H1 (cell line): Measurements from ENCODE around the gene TEX28. TPM values are rescaled to one million over a fixed set of nuclear protein-coding genes. Genes with fewer than 3 reads are reported as not detected.

ENCODE experiments used
- CTCF ChIA-PET: fragments of 300-600 bp; sonication (Branson Sonifier 250); formaldehyde crosslinking; loops from one replicate; lab custom pipeline; 2021; ENCODE audit not compliant: partially characterized antibody; lab: Charles Lee
- POLR2A ChIA-PET: fragments of 300-600 bp; sonication (Branson Sonifier 250); formaldehyde crosslinking; loops from one replicate; lab custom pipeline; 2021; ENCODE audit warnings: inconsistent platforms; ENCODE audit not compliant: partially characterized antibody; lab: Charles Lee
- DNase-seq, 2 experiments: peaks; one replicate each; pipeline versions ENCODE4 v3.0.0 to v3.0.0-alpha.2; 2010 to 2022; ENCODE audit warnings: low spot score in 2 of 2, low read depth in 1 of 2, mixed read lengths in 1 of 2
- FAIRE-seq: peaks from 2 replicates; lab custom pipeline; 2011; peaks lifted over from hg19 to GRCh38; lab: Jason Lieb, UNC
- H2AFZ ChIP-seq: 2 replicates; pipeline ENCODE4 v1.8.1; 2012; ENCODE audit warnings: low read length, inconsistent platforms
- H2AK5ac ChIP-seq: 2 replicates; pipeline ENCODE4 v1.6.1; 2013; ENCODE audit warnings: low read depth, low read length
- H2BK120ac ChIP-seq: replicated peaks from 2 replicates; pipeline ENCODE3; 2013; ENCODE audit warnings: low read depth, low read length, inconsistent platforms
- H2BK12ac ChIP-seq: 2 replicates; pipeline ENCODE4 v1.6.1; 2013; ENCODE audit warnings: low read depth, low read length
- H2BK15ac ChIP-seq: 2 replicates; pipeline ENCODE4 v1.6.1; 2013; ENCODE audit warnings: low read length
- H2BK20ac ChIP-seq: 2 replicates; pipeline ENCODE4 v1.6.1; 2013; ENCODE audit warnings: low read length
- H2BK5ac ChIP-seq: 2 replicates; pipeline ENCODE4 v1.6.1; 2013; ENCODE audit warnings: low read depth, low read length
- H3K14ac ChIP-seq: 2 replicates; pipeline ENCODE4 v1.6.1; 2013; ENCODE audit warnings: inconsistent platforms; ENCODE audit not compliant: insufficient read length
- H3K18ac ChIP-seq: 2 replicates; pipeline ENCODE4 v1.6.1; 2013; ENCODE audit warnings: low read length; ENCODE audit errors: extremely low read depth
- H3K23ac ChIP-seq: 2 replicates; pipeline ENCODE4 v1.6.1; 2013; ENCODE audit warnings: inconsistent platforms; ENCODE audit not compliant: insufficient read length
- H3K23me2 ChIP-seq: 2 replicates; pipeline ENCODE4 v1.6.1; 2013; ENCODE audit warnings: low read depth, low read length
- H3K27ac ChIP-seq: 2 replicates; pipeline ENCODE4 v1.6.1; 2011; ENCODE audit warnings: low read depth, low read length, inconsistent platforms
- H3K27me3 ChIP-seq, 4 experiments: replicated peaks in 1 of 4; 1 replicate in 1 of 4; 2 replicates in 3 of 4; pipeline versions ENCODE4 v1.6.1 to v1.8.1; 2011 to 2013; ENCODE audit warnings: low read length in 3 of 4, mild to moderate bottlenecking in 3 of 4, inconsistent platforms in 2 of 4, mixed read lengths in 2 of 4, moderate library complexity in 1 of 4; ENCODE audit not compliant: control insufficient read depth in 3 of 4, insufficient read depth in 3 of 4; ENCODE audit errors: extremely low read depth in 1 of 4
- H3K36me3 ChIP-seq, 4 experiments: 2 replicates each; pipeline versions ENCODE4 v1.6.1 to v1.8.1; 2011 to 2013; ENCODE audit warnings: mild to moderate bottlenecking in 4 of 4, low read length in 3 of 4, moderate library complexity in 2 of 4, control low read depth in 1 of 4, inconsistent platforms in 1 of 4; ENCODE audit not compliant: insufficient read depth in 4 of 4, control insufficient read depth in 2 of 4
- H3K4ac ChIP-seq: replicated peaks from 2 replicates; pipeline ENCODE3; 2013; ENCODE audit warnings: low read length, low read depth, mixed read lengths, inconsistent platforms; ENCODE audit not compliant: insufficient read length
- H3K4me1 ChIP-seq, 4 experiments: replicated peaks in 1 of 4; 1 replicate in 1 of 4; 2 replicates in 3 of 4; pipeline versions ENCODE4 v1.6.1 to v1.8.1; 2011 to 2013; ENCODE audit warnings: low read length in 3 of 4, inconsistent platforms in 2 of 4, mixed read lengths in 1 of 4; ENCODE audit not compliant: insufficient read depth in 4 of 4, control insufficient read depth in 3 of 4
- H3K4me2 ChIP-seq, 2 experiments: 2 replicates each; pipeline versions ENCODE4 v1.6.1 to v1.8.1; 2011 to 2013; ENCODE audit warnings: low read depth in 2 of 2, low read length in 2 of 2, control low read depth in 1 of 2, inconsistent platforms in 1 of 2, mild to moderate bottlenecking in 1 of 2; ENCODE audit not compliant: insufficient read depth in 1 of 2
- H3K4me3 ChIP-seq, 4 experiments: fragments of 200-600, 300-600 bp in 1 of 4; sonication (generic), shearing (Covaris generic), sonication (Bioruptor Twin) in 1 of 4; 2 replicates each; pipeline versions ENCODE4 v1.5.1 to v1.8.1; 2011 to 2016; ENCODE audit warnings: low read length in 4 of 4, low read depth in 3 of 4, control low read depth in 2 of 4, inconsistent platforms in 2 of 4, mild to moderate bottlenecking in 2 of 4, mixed read lengths in 1 of 4, moderate library complexity in 1 of 4; ENCODE audit not compliant: insufficient read depth in 2 of 4; ENCODE audit errors: extremely low read depth in 1 of 4
- H3K56ac ChIP-seq: replicated peaks from 2 replicates; pipeline ENCODE3; 2013; ENCODE audit warnings: low read depth, mild to moderate bottlenecking, mixed read lengths, low read length, inconsistent platforms; ENCODE audit not compliant: insufficient read length
- H3K79me1 ChIP-seq: 2 replicates; pipeline ENCODE4 v1.6.1; 2013; ENCODE audit warnings: low read depth, low read length, control low read depth
- H3K79me2 ChIP-seq, 2 experiments: 2 replicates each; pipeline versions ENCODE4 v1.6.1 to v1.8.1; 2012 to 2013; ENCODE audit warnings: low read length in 2 of 2, mild to moderate bottlenecking in 2 of 2, inconsistent platforms in 1 of 2; ENCODE audit not compliant: insufficient read depth in 2 of 2, control insufficient read depth in 1 of 2
- H3K9ac ChIP-seq, 4 experiments: replicated peaks in 1 of 4; 1 replicate in 1 of 4; 2 replicates in 3 of 4; pipeline versions ENCODE4 v1.6.1 to v1.8.1; 2011 to 2013; ENCODE audit warnings: low read depth in 3 of 4, low read length in 3 of 4, control low read depth in 2 of 4, mild to moderate bottlenecking in 2 of 4, moderate library complexity in 2 of 4, inconsistent platforms in 1 of 4; ENCODE audit errors: extremely low read depth in 1 of 4
- H3K9me3 ChIP-seq, 2 experiments: 2 replicates each; pipeline versions ENCODE4 v1.6.1 to v1.8.1; 2012 to 2013; ENCODE audit warnings: mild to moderate bottlenecking in 2 of 2, moderate library complexity in 2 of 2, control low read depth in 1 of 2, inconsistent platforms in 1 of 2, low read depth in 1 of 2, low read length in 1 of 2, mixed read lengths in 1 of 2; ENCODE audit not compliant: insufficient read depth in 2 of 2
- H4K20me1 ChIP-seq, 2 experiments: replicated peaks in 1 of 2; 2 replicates each; pipeline versions ENCODE3 to v1.8.1; 2011 to 2013; ENCODE audit warnings: inconsistent platforms in 2 of 2, low read length in 2 of 2, mild to moderate bottlenecking in 1 of 2; ENCODE audit not compliant: insufficient read depth in 2 of 2, control insufficient read depth in 1 of 2
- H4K5ac ChIP-seq: 2 replicates; pipeline ENCODE4 v1.6.1; 2013; ENCODE audit warnings: low read length, low read depth, mixed read lengths, inconsistent platforms; ENCODE audit not compliant: insufficient read length
- H4K8ac ChIP-seq: 2 replicates; pipeline ENCODE4 v1.8.0; 2013; ENCODE audit warnings: mild to moderate bottlenecking, moderate library complexity, low read length, inconsistent platforms; ENCODE audit not compliant: insufficient read depth; ENCODE audit errors: extremely low read depth
- H4K91ac ChIP-seq: replicated peaks from 2 replicates; pipeline ENCODE3; 2013; ENCODE audit warnings: low read length, mixed read lengths, inconsistent platforms; ENCODE audit not compliant: insufficient read length
- ATF2 ChIP-seq: IDR thresholded peaks from 2 replicates; pipeline ENCODE4 v1.6.1; 2012; ENCODE audit warnings: low read length, inconsistent platforms
- BACH1 ChIP-seq: IDR thresholded peaks from 2 replicates; pipeline ENCODE4 v1.6.1; 2012; ENCODE audit warnings: low read length, improper control_type of control experiment
- CHD2 ChIP-seq: IDR thresholded peaks from 2 replicates; pipeline ENCODE4 v1.6.1; 2012; ENCODE audit warnings: low read length, improper control_type of control experiment
- CREB1 ChIP-seq: IDR thresholded peaks from 2 replicates; pipeline ENCODE4 v1.6.1; 2012; ENCODE audit warnings: inconsistent platforms
- EGR1 ChIP-seq: IDR thresholded peaks from 2 replicates; pipeline ENCODE4 v1.6.1; 2011; ENCODE audit warnings: low read depth, low read length, borderline replicate concordance
- GABPA ChIP-seq: IDR thresholded peaks from 2 replicates; pipeline ENCODE4 v1.6.1; 2011; ENCODE audit warnings: mild to moderate bottlenecking, low read length, moderate library complexity, borderline replicate concordance; ENCODE audit not compliant: insufficient read depth
- JUND ChIP-seq: IDR thresholded peaks from 2 replicates; pipeline ENCODE4 v1.6.1; 2011; ENCODE audit warnings: mild to moderate bottlenecking, improper control_type of control experiment, low read length
- RXRA ChIP-seq: IDR thresholded peaks from 2 replicates; pipeline ENCODE4 v1.6.1; 2011; ENCODE audit warnings: low read depth, mild to moderate bottlenecking, low read length, moderate library complexity; ENCODE audit not compliant: insufficient read depth
- SIN3A ChIP-seq, 2 experiments: IDR thresholded peaks in 1 of 2; conservative IDR thresholded peaks in 1 of 2; 2 replicates each; pipeline ENCODE4 v1.6.1; 2011 to 2012; ENCODE audit warnings: low read length in 2 of 2, improper control_type of control experiment in 1 of 2, low read depth in 1 of 2, mild to moderate bottlenecking in 1 of 2
- ZNF274 ChIP-seq: IDR thresholded peaks from 2 replicates; pipeline ENCODE4 v1.7.0; 2012; ENCODE audit warnings: low read length, borderline replicate concordance; ENCODE audit errors: extremely low read depth
- WGBS, 2 experiments: shearing (Covaris generic) in 1 of 2; methylation state at CpG; one replicate each; pipeline versions ENCODE4 v1.1.6 to v1.1.7; 2013 to 2015; ENCODE audit warnings: low lambda C conversion rate in 2 of 2, mixed read lengths in 2 of 2, inconsistent platforms in 1 of 2, low coverage in 1 of 2, missing lambda C conversion rate in 1 of 2; ENCODE audit not compliant: insufficient replicate concordance in 2 of 2, insufficient coverage in 1 of 2, insufficient read length in 1 of 2; ENCODE audit errors: extremely low coverage in 1 of 2, missing lambda C conversion rate in 1 of 2; 5-methylcytosine and 5-hydroxymethylcytosine counted together
- polyA plus RNA-seq, 7 experiments: library from polyadenylated mRNA; depleted of rRNA in 3 of 7; stranded (reverse) in 5 of 7; unstranded in 2 of 7; fragments of >200 nt in 5 of 7; fragments of 200-250 nt in 2 of 7; gene quantifications; 1 replicate in 5 of 7; 2 replicates in 1 of 7; 4 replicates in 1 of 7; pipeline versions ENCODE4 v1.2.1 to v1.2.3, GENCODE V29; 2011 to 2013; ENCODE audit warnings: missing spikeins in 2 of 7, mixed read lengths in 2 of 7
- total RNA-seq: library from RNA; stranded (reverse); fragmentation: NEBNext Ultra II Directional; extraction: Animal tissue kit (Norgen Biotek cat#: 25700); gene quantifications from 2 replicates; pipeline ENCODE4 v1.2.1, GENCODE V29; 2021

TEX28 gene
- total and polyA plus RNA-seq, 2 of the 8 experiments (the other 6 are each of a cell fraction or from before 2014, with no cell fraction given), result not detected

GRCh38 chrX:154327038-154327820, 32.3 kb upstream of the TEX28 start:
- no peaks in the 10 kb centered on the region; a peak in 1 of 7 replicates for H3K4me1 ChIP-seq
- H3K23me2 ChIP-seq, result no peaks in the 10 kb centered on the region
- H3K18ac ChIP-seq, result no peak overlapping the region
- H2BK15ac ChIP-seq, result no peak overlapping the region
- no peaks in the 10 kb centered on the region for H3K79me1 ChIP-seq
- H3K14ac ChIP-seq, result no peak overlapping the region
- FAIRE-seq (no peak), DNase-seq (no peak)
- no peak overlapping the region for H3K9ac ChIP-seq
- no peak overlapping the region for H3K4ac ChIP-seq
- POLR2A ChIA-PET, result no interaction called here
- no peak overlapping the region for H3K56ac ChIP-seq
- H3K4me2 ChIP-seq, result no peak overlapping the region
- no peaks in the 10 kb centered on the region for H3K9me3 ChIP-seq
- no peak overlapping the region for H4K8ac ChIP-seq
- H3K36me3 ChIP-seq, result no peaks in the 10 kb centered on the region
- H3K27ac ChIP-seq, result no peak overlapping the region
- TF ChIP-seq ATF2 (no peak), BACH1 (no peak), SIN3A (conservative IDR thresholded peaks at IDR 0.05 in 1 of 2, IDR thresholded peaks at IDR 0.05 in 1 of 2; ENCODE audit: low read depth in 1 of 2, low read length in 2 of 2) (no peak), EGR1 (no peak), ZNF274 (no peak), CREB1 (no peak), JUND (no peak), GABPA (no peak), CHD2 (no peak), RXRA (no peak)
- H2BK20ac ChIP-seq, result no peak overlapping the region
- H3K79me2 ChIP-seq, result no peaks in the 10 kb centered on the region
- H2BK12ac ChIP-seq, result no peak overlapping the region
- no peak overlapping the region for H3K23ac ChIP-seq
- CTCF ChIA-PET, result interaction anchor here (1.6 to 3.0 kb wide), 2 partner anchors 10 to 19 kb away, joined by 5 to 12 read pairs; no protein-coding TSS in a partner anchor
- no peak overlapping the region for H2BK120ac ChIP-seq
- no peak overlapping the region for H2BK5ac ChIP-seq
- no peak overlapping the region for H4K91ac ChIP-seq
- no peak overlapping the region for H4K5ac ChIP-seq
- no peak overlapping the region for H3K4me3 ChIP-seq
- H3K27me3 ChIP-seq, result no peaks in the 10 kb centered on the region
- H2AK5ac ChIP-seq, result no peak overlapping the region
- H2AFZ ChIP-seq, result no peak overlapping the region
- H4K20me1 ChIP-seq, result no peaks in the 10 kb centered on the region
- 88% methylated on average over 9 of the region's 11 CpGs; no CpG with 5 or more reads in 1 of the 2 experiments for WGBS, 2 experiments
